Activated naive CD4-positive, alpha-beta T cell treated with anti-CD3 and anti-CD28 coated beads for 36 hours (primary cell): ENCODE measurements around the gene TPRKB. TPM values are rescaled to one million over a fixed set of nuclear protein-coding genes. Genes with fewer than 3 reads are reported as not detected.
"Not testable (repeated sequence)": the region's sequence is repeated elsewhere in the genome, so short reads cannot be mapped to it uniquely, and the experiment has no call there.

ENCODE experiments used
- CTCF ChIA-PET: fragments of 350-600 bp; sonication (Branson Sonifier 250); formaldehyde crosslinking; loops from one replicate; lab custom pipeline; 2021; ENCODE audit warnings: antibody characterized with exemption; lab: Charles Lee
- DNase-seq: peaks from one replicate; pipeline ENCODE4 v3.0.0-alpha.2; 2020
- H3K27ac Mint-ChIP-seq: one replicate; pipeline ENCODE4 v1.8.0; 2021; ENCODE audit warnings: mild to moderate bottlenecking, mixed read lengths
- H3K27me3 Mint-ChIP-seq: one replicate; pipeline ENCODE4 v1.8.0; 2021; ENCODE audit warnings: low read depth, mixed read lengths
- H3K36me3 Mint-ChIP-seq: one replicate; pipeline ENCODE4 v1.8.0; 2021; ENCODE audit warnings: low read depth, mixed read lengths
- H3K4me1 Mint-ChIP-seq: one replicate; pipeline ENCODE4 v1.8.0; 2021; ENCODE audit warnings: low read depth, mixed read lengths
- H3K4me3 Mint-ChIP-seq: one replicate; pipeline ENCODE4 v1.8.0; 2021; ENCODE audit warnings: mild to moderate bottlenecking, moderate library complexity, mixed read lengths
- H3K9me3 Mint-ChIP-seq: one replicate; pipeline ENCODE4 v1.8.0; 2021; ENCODE audit warnings: mixed read lengths
- intact Hi-C: fragments of 100-400 bp; cut with micrococcal nuclease; formaldehyde crosslinking; loops from one replicate; pipeline ENCODE4 v1.15.1; 2023
- total RNA-seq, 2 experiments: library from RNA; stranded (reverse); gene quantifications; one replicate each; pipeline ENCODE4 v1.2.3, GENCODE V29; 2021

Gene TPRKB
- total RNA-seq, 2 experiments from 2014 or later, result 30.5 to 32.5 TPM

DNA sequence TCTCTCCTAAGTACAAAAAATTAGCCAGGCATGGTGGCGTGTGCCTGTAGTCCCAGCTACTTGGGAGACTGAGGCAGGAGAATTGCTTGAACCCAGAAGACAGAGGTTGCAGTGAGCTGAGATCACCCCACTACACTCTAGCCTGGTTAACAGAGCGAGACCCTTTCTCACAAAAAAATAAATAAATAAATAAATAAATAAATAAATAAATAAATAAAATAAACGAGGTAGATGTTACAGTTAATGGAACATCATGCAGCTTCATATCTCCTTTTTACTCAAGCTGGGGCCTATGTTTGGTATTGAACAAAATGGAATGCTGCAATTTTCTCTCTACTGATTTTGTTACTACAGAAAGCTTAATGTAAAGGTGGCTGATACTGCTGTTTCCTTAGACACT is 40.6 kb downstream of the TPRKB start:
- CTCF ChIA-PET, H3K4me1 Mint-ChIP-seq, H3K9me3 Mint-ChIP-seq, DNase-seq, H3K4me3 Mint-ChIP-seq, H3K36me3 Mint-ChIP-seq, H3K27ac Mint-ChIP-seq, intact Hi-C loops, H3K27me3 Mint-ChIP-seq: not testable (repeated sequence)

- H3K9me3 Mint-ChIP-seq, H3K36me3 Mint-ChIP-seq, intact Hi-C loops, H3K27ac Mint-ChIP-seq, H3K4me3 Mint-ChIP-seq, H3K4me1 Mint-ChIP-seq, H3K27me3 Mint-ChIP-seq: not testable (repeated sequence)
- CTCF ChIA-PET, result interaction anchor here (1.5 to 1.8 kb wide), 2 partner anchors 10 to 11 kb away, joined by 5 to 12 read pairs; no protein-coding TSS in a partner anchor
- DNase-seq, result peak; percentile 45
These were observed 46.6 kb downstream of the TPRKB start for GRCh38 chr2:73690372-73691088.

- CTCF ChIA-PET, result interaction anchor here (1.4 kb wide), 1 partner anchor 133 kb away, joined by 4 read pairs; no protein-coding TSS in a partner anchor
- H3K27ac Mint-ChIP-seq, H3K9me3 Mint-ChIP-seq, H3K27me3 Mint-ChIP-seq, intact Hi-C loops, H3K4me3 Mint-ChIP-seq, H3K4me1 Mint-ChIP-seq, H3K36me3 Mint-ChIP-seq, DNase-seq: not testable (repeated sequence)
These were observed 48.7 kb downstream of the TPRKB start for GRCh38 chr2:73688494-73688893.

- Mint-ChIP-seq H3K27me3 (no peaks in the 10 kb centered on the region), H3K4me3 (no peak overlapping the region), H3K9me3 (peaks cover 7% of the 10 kb centered on the region), H3K4me1 (no peaks in the 10 kb centered on the region), H3K36me3 (peaks cover 2% of the 10 kb centered on the region), H3K27ac (no peak overlapping the region)
- no peak for DNase-seq
- intact Hi-C loops, result no loop called here
- CTCF ChIA-PET, result interaction anchor here (0.6 kb wide), 1 partner anchor 59 kb away, joined by 4 read pairs; no protein-coding TSS in a partner anchor
These were observed 51.2 kb downstream of the TPRKB start for GRCh38 chr2:73685764-73686438.

DNA sequence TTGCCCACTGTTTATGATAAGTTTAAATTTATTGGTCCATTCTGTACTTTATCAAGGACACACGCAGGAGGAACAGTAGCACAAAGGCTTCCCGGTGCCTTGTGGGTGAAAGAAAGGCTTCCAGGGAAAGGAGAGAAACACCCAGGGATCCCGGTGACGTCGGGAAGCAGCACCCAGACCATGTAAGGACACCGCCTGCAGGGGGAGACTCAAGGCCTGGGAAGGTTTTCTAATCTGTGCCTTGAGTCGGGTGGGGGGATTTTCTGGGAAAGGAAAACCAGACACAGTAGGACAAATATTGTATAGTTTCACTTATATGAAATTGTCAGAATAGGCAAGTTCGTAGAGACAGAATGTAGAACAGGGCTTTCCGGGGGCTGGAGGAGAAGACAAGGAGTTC is 52.2 kb downstream of the TPRKB start:
- H3K27me3 Mint-ChIP-seq, H3K9me3 Mint-ChIP-seq, H3K27ac Mint-ChIP-seq, H3K4me1 Mint-ChIP-seq, CTCF ChIA-PET, H3K36me3 Mint-ChIP-seq, DNase-seq, intact Hi-C loops, H3K4me3 Mint-ChIP-seq: not testable (repeated sequence)

GRCh38 chr2:73684325-73684724 is 52.8 kb downstream of the TPRKB start:
- H3K27me3 Mint-ChIP-seq, H3K36me3 Mint-ChIP-seq, intact Hi-C loops, DNase-seq, H3K9me3 Mint-ChIP-seq, H3K27ac Mint-ChIP-seq, H3K4me3 Mint-ChIP-seq, CTCF ChIA-PET, H3K4me1 Mint-ChIP-seq: not testable (repeated sequence)

GRCh38 chr2:73679951-73680571 is 57.1 kb downstream of the TPRKB start:
- intact Hi-C loops, result loop anchor here (1.0 to 2.0 kb wide), 3 partner anchors 100 to 467 kb away; partner anchors contain the start of genes BOLA3 and DUSP11
- H3K4me1 Mint-ChIP-seq, H3K4me3 Mint-ChIP-seq, H3K27me3 Mint-ChIP-seq, H3K36me3 Mint-ChIP-seq, H3K27ac Mint-ChIP-seq, H3K9me3 Mint-ChIP-seq: not testable (repeated sequence)
- CTCF ChIA-PET, result interaction anchor here (0.6 to 2.4 kb wide), 15 partner anchors 9 to 804 kb away, joined by 3 to 12 read pairs (median 3); no protein-coding TSS in a partner anchor
- DNase-seq, result peak; percentile 61

Other genes with a start within 250 kb of the TPRKB start
- gene NAT8, start 94.9 kb downstream of the TPRKB start, total RNA-seq, result not detected
- 10 to 100 TPM; 22.7 to 24.4 TPM for gene DUSP11, start 42.8 kb upstream of the TPRKB start, total RNA-seq
- gene C2orf78, start 46.8 kb upstream of the TPRKB start, total RNA-seq, result not detected
- 10 to 100 TPM; 80.5 to 80.7 TPM for gene STAMBP, start 91.6 kb upstream of the TPRKB start, total RNA-seq
- not detected for gene ACTG2, start 155.7 kb upstream of the TPRKB start, total RNA-seq
- 100 to 1,000 TPM; 112 to 115 TPM for gene DGUOK, start 189.5 kb upstream of the TPRKB start, total RNA-seq
- gene TET3, start 247.6 kb upstream of the TPRKB start, total RNA-seq, result 10 to 100 TPM; 14.4 to 15.2 TPM